IMR-90 (cell line): ENCODE measurements around the gene TBC1D10A. TPM values are rescaled to one million over a fixed set of nuclear protein-coding genes. Genes with fewer than 3 reads are reported as not detected.

Experiments used
- ATAC-seq: fragments of 200-7000 bp; cut with Tn5 transposase; 2 replicates; pipeline ENCODE4 v1.9.1; 2020; ENCODE audit warnings: low read depth, mild to moderate bottlenecking, moderate library complexity
- BruUV-seq: library from RNA; stranded (reverse); fragments of 400-500 nt; replicated peaks from 2 replicates; lab custom pipeline; 2021; lab: Mats Ljungman, UMichigan
- CTCF ChIA-PET: fragments of 300-600 bp; formaldehyde crosslinking; extraction: SDS; loops from one replicate; lab custom pipeline; 2021; ENCODE audit warnings: antibody characterized with exemption; lab: Yijun Ruan, JAX
- POLR2A ChIA-PET: fragments of 300-600 bp; sonication (Branson Sonifier 250); formaldehyde crosslinking; loops from one replicate; lab custom pipeline; 2022; ENCODE audit warnings: antibody characterized with exemption; ENCODE audit not compliant: unreplicated experiment; lab: Charles Lee
- DNase-seq: peaks from one replicate; pipeline ENCODE4 v3.0.0; 2013
- H2AFZ ChIP-seq: replicated peaks from 2 replicates; pipeline ENCODE3; 2013; ENCODE audit warnings: low read length, mild to moderate bottlenecking; ENCODE audit not compliant: poor library complexity
- H2AK5ac ChIP-seq: 2 replicates; pipeline ENCODE4 v1.6.1; 2013; ENCODE audit warnings: low read depth, low read length, inconsistent platforms
- H2AK9ac ChIP-seq: replicated peaks from 2 replicates; pipeline ENCODE3; 2013; ENCODE audit warnings: mild to moderate bottlenecking, low read depth, low read length, moderate library complexity; ENCODE audit not compliant: poor library complexity
- H2BK120ac ChIP-seq: 2 replicates; pipeline ENCODE4 v1.6.1; 2013; ENCODE audit warnings: low read depth, low read length, inconsistent platforms
- H2BK15ac ChIP-seq: 3 replicates; pipeline ENCODE4 v1.6.1; 2013; ENCODE audit warnings: low read depth, low read length, inconsistent platforms
- H2BK20ac ChIP-seq: 2 replicates; pipeline ENCODE4 v1.6.1; 2013; ENCODE audit warnings: low read depth, mild to moderate bottlenecking, inconsistent platforms, low read length, moderate library complexity
- H2BK5ac ChIP-seq: 2 replicates; pipeline ENCODE4 v1.6.1; 2013; ENCODE audit warnings: mild to moderate bottlenecking, low read depth, low read length, inconsistent platforms; ENCODE audit not compliant: poor library complexity, severe bottlenecking
- H3K14ac ChIP-seq: replicated peaks from 2 replicates; pipeline ENCODE4 v1.6.1; 2013; ENCODE audit warnings: low read depth, low read length, inconsistent platforms
- H3K18ac ChIP-seq: 2 replicates; pipeline ENCODE4 v1.6.1; 2013; ENCODE audit warnings: low read depth, low read length, control low read depth
- H3K23ac ChIP-seq: 2 replicates; pipeline ENCODE4 v1.6.1; 2013; ENCODE audit warnings: low read depth, low read length, inconsistent platforms
- H3K27ac ChIP-seq: 2 replicates; pipeline ENCODE4 v1.5.1; 2013; ENCODE audit warnings: mild to moderate bottlenecking, control low read depth, low read length; ENCODE audit not compliant: insufficient read depth
- H3K27me3 ChIP-seq: 2 replicates; pipeline ENCODE4 v1.6.1; 2013; ENCODE audit warnings: low read length; ENCODE audit not compliant: control insufficient read depth, insufficient read depth
- H3K36me3 ChIP-seq: 2 replicates; pipeline ENCODE4 v1.6.1; 2013; ENCODE audit warnings: low read length, mixed read lengths; ENCODE audit not compliant: control insufficient read depth, insufficient read depth
- H3K4ac ChIP-seq: 2 replicates; pipeline ENCODE4 v1.6.1; 2013; ENCODE audit warnings: low read depth, low read length, inconsistent platforms
- H3K4me1 ChIP-seq: 2 replicates; pipeline ENCODE4 v1.6.1; 2013; ENCODE audit warnings: low read length, mixed read lengths; ENCODE audit not compliant: control insufficient read depth, insufficient read depth
- H3K4me2 ChIP-seq: 2 replicates; pipeline ENCODE4 v1.6.1; 2013; ENCODE audit warnings: low read depth, mild to moderate bottlenecking, control low read depth, low read length, moderate library complexity
- H3K4me3 ChIP-seq: 2 replicates; pipeline ENCODE4 v1.5.1; 2013; ENCODE audit warnings: low read depth, mild to moderate bottlenecking, control low read depth, low read length, moderate library complexity; ENCODE audit not compliant: insufficient read depth
- H3K56ac ChIP-seq: 2 replicates; pipeline ENCODE4 v1.6.1; 2013; ENCODE audit warnings: low read length, inconsistent platforms; ENCODE audit not compliant: insufficient read depth; ENCODE audit errors: extremely low read depth
- H3K79me1 ChIP-seq, 2 experiments: 2 replicates each; pipeline ENCODE4 v1.6.1; 2013; ENCODE audit warnings: low read length in 2 of 2, inconsistent platforms in 1 of 2, low read depth in 1 of 2
- H3K9ac ChIP-seq: 2 replicates; pipeline ENCODE4 v1.6.1; 2013; ENCODE audit warnings: low read depth, low read length, control low read depth
- H3K9me1 ChIP-seq: 2 replicates; pipeline ENCODE4 v1.6.1; 2013; ENCODE audit warnings: low read length, inconsistent platforms; ENCODE audit not compliant: insufficient read depth
- H3K9me3 ChIP-seq: 2 replicates; pipeline ENCODE4 v1.6.1; 2013; ENCODE audit warnings: low read length; ENCODE audit not compliant: control insufficient read depth, insufficient read depth
- H4K20me1 ChIP-seq: 2 replicates; pipeline ENCODE4 v1.6.1; 2013; ENCODE audit warnings: low read length, inconsistent platforms; ENCODE audit not compliant: insufficient read depth
- H4K5ac ChIP-seq: 2 replicates; pipeline ENCODE4 v1.6.1; 2013; ENCODE audit warnings: mild to moderate bottlenecking, low read depth, low read length, control low read depth
- H4K8ac ChIP-seq, 2 experiments: 2 replicates each; pipeline ENCODE4 v1.6.1; 2013; ENCODE audit warnings: low read depth in 2 of 2, low read length in 2 of 2, control low read depth in 1 of 2, inconsistent platforms in 1 of 2
- H4K91ac ChIP-seq: 2 replicates; pipeline ENCODE4 v1.6.1; 2013; ENCODE audit warnings: low read depth, low read length, inconsistent platforms; ENCODE audit not compliant: insufficient read depth
- BHLHE40 ChIP-seq: fragments of 150-350 bp; IDR thresholded peaks from 2 replicates; pipeline ENCODE4 v1.6.1; 2016; ENCODE audit warnings: mild to moderate bottlenecking, low read depth, low read length
- CEBPB ChIP-seq: IDR thresholded peaks from 2 replicates; pipeline ENCODE4 v1.6.1; 2012; ENCODE audit warnings: low read depth, low read length, improper control_type of control experiment
- CHD1 ChIP-seq: IDR thresholded peaks from 2 replicates; pipeline ENCODE4 v1.6.1; 2012; ENCODE audit warnings: low read depth, low read length, improper control_type of control experiment
- FOS ChIP-seq: fragments of 150-350 bp; IDR thresholded peaks from 2 replicates; pipeline ENCODE4 v1.6.1; 2016; ENCODE audit warnings: low read depth, low read length
- MAZ ChIP-seq: IDR thresholded peaks from 2 replicates; pipeline ENCODE4 v1.6.1; 2012; ENCODE audit warnings: low read depth, mild to moderate bottlenecking, low read length, improper control_type of control experiment, moderate library complexity, borderline replicate concordance
- MXI1 ChIP-seq: IDR thresholded peaks from 2 replicates; pipeline ENCODE4 v1.6.1; 2012; ENCODE audit warnings: low read depth, mild to moderate bottlenecking, low read length, moderate library complexity, borderline replicate concordance
- NFE2L2 ChIP-seq: fragments of 150-350 bp; IDR thresholded peaks from 2 replicates; pipeline ENCODE4 v1.6.1; 2016; ENCODE audit warnings: low read depth, mild to moderate bottlenecking, low read length
- POLR2A ChIP-seq: IDR thresholded peaks from 2 replicates; pipeline ENCODE4 v1.6.1; 2012; ENCODE audit warnings: mild to moderate bottlenecking, low read depth, low read length
- WGBS, 2 experiments: methylation state at CpG; one replicate each; pipeline versions ENCODE4 v1.1.5 to v1.1.7; 2013; ENCODE audit warnings: missing lambda C conversion rate in 2 of 2; ENCODE audit not compliant: insufficient read length in 1 of 2; ENCODE audit errors: extremely low coverage in 2 of 2; 5-methylcytosine and 5-hydroxymethylcytosine counted together
- dilution Hi-C: fragments of 300-500 bp; cut with HindIII; formaldehyde crosslinking; loops from one replicate; pipeline ENCODE4 v1.14.3; 2018; ENCODE audit warnings: low sequenced_read_pairs; ENCODE audit not compliant: unreplicated experiment
- in situ Hi-C: fragments of 300-500 bp; cut with MboI; formaldehyde crosslinking; loops from 3 replicates; pipeline ENCODE4 v1.14.3; 2019; ENCODE audit warnings: low sequenced_read_pairs, inconsistent platforms, mixed read lengths
- intact Hi-C: fragments of 100-400 bp; cut with micrococcal nuclease; formaldehyde crosslinking; loops from 2 replicates; pipeline ENCODE4 v1.10.0; 2022
- polyA plus RNA-seq, 3 experiments: library from polyadenylated mRNA; depleted of rRNA; stranded (reverse); fragments of >200 nt; gene quantifications; 2 replicates each; pipeline ENCODE4 v1.2.3, GENCODE V29; 2012; ENCODE audit warnings: low replicate concordance in 1 of 3
- total RNA-seq: library from RNA; depleted of rRNA; stranded (reverse); fragments of >200 nt; gene quantifications from 2 replicates; pipeline ENCODE4 v1.2.3, GENCODE V29; 2012

Gene TBC1D10A
- total and polyA plus RNA-seq, 2 of the 4 experiments (the other 2 are of a cell fraction): 16.3 to 33.1 TPM

- BruUV-seq: no TSS peak
- peak within 1 kb of the TSS; percentile 84 for H3K14ac ChIP-seq
- intact Hi-C loops: loop anchor here (2.0 kb wide), 1 partner anchor 68 kb away; the partner anchor contains the start of gene CASTOR1
Measured at GRCh38 chr22:30356449-30357235, 29.9 kb upstream of the TBC1D10A start, which contains the start of the genes CCDC157 and SF3A1. TSS of gene CCDC157 (plus strand) at chr22:30357007. CDS start at chr22:30366001, 8,994 bp downstream. TSS of gene SF3A1 (minus strand) at chr22:30356894. CDS start at chr22:30356792, 102 bp downstream.

More at GRCh38 chr22:30356449-30357235, 29.9 kb upstream of the TBC1D10A start, which contains the start of the genes CCDC157 and SF3A1:
- TF ChIP-seq BHLHE40: peak; percentile 64; the same call in 1 of the 2 replicates
- peak; percentile 20; the same call in 1 of the 2 replicates for TF ChIP-seq NFE2L2
- TF ChIP-seq MXI1: peak; percentile 81; the same call in 1 of the 2 replicates
- peak; percentile 97 for TF ChIP-seq MAZ
- TF ChIP-seq POLR2A: peak; percentile 92
- no peak; the same call in 1 of the 2 replicates for TF ChIP-seq CHD1
- peak; percentile 5; the same call in 1 of the 2 replicates for TF ChIP-seq FOS
- TF ChIP-seq CEBPB: no peak
- dilution Hi-C loops (no loop called here), in situ Hi-C loops (no loop called here)
- Histone ChIP-seq H3K9me1 (peaks cover 15% of the 10 kb centered on the region), H2BK5ac (peak within 1 kb of the TSS; percentile 97), H3K27me3 (no peaks in the 10 kb centered on the region), H4K8ac (peak within 1 kb of the TSS; percentile 62 to 97; a peak in 3 of 4 replicates), H4K20me1 (peaks cover 39% of the 10 kb centered on the region), H3K18ac (peak within 1 kb of the TSS; percentile 73), H3K56ac (peak within 1 kb of the TSS; percentile 63), H3K23ac (peak within 1 kb of the TSS; percentile 88), H4K91ac (peak within 1 kb of the TSS; percentile 82; the same call in 1 of the 2 replicates), H2AFZ (peak within 1 kb of the TSS; percentile 99), H3K27ac (peak within 1 kb of the TSS; percentile 98), H3K4me3 (peak within 1 kb of the TSS; percentile 98), H3K9ac (peak within 1 kb of the TSS; percentile 95), H4K5ac (peak within 1 kb of the TSS; percentile 88), H2BK120ac (peak within 1 kb of the TSS; percentile 78), H3K4me2 (peak within 1 kb of the TSS; percentile 100), H2BK20ac (no peak within 1 kb of the TSS), H3K4ac (peak within 1 kb of the TSS; percentile 95), H3K9me3 (no peaks in the 10 kb centered on the region), H3K79me1 (peaks cover 26 to 46% of the 10 kb centered on the region in 2 experiments), H2AK9ac (peak within 1 kb of the TSS; percentile 97), H3K4me1 (peaks cover 12% of the 10 kb centered on the region), H3K36me3 (peaks cover 15% of the 10 kb centered on the region), H2BK15ac (no peak within 1 kb of the TSS; the same call in 2 of the 3 replicates), H2AK5ac (peak within 1 kb of the TSS; percentile 79)
- 1% methylated on average over 55 of the region's 91 CpGs; no CpG with 5 or more reads in 1 of the 2 experiments for WGBS, 2 experiments
- DNase-seq (peak; percentile 91), ATAC-seq (peak; percentile 97)
- ChIA-PET CTCF (interaction anchor here (0.6 kb wide), 1 partner anchor 64 kb away, joined by 3 read pairs; no protein-coding TSS in a partner anchor), POLR2A (interaction anchor here (0.5 to 0.6 kb wide), 5 partner anchors 18 to 1480 kb away, joined by 3 to 11 read pairs (median 3); no protein-coding TSS in a partner anchor)
